Stimulated activated CD8-positive, alpha-beta memory T cell treated with anti-CD3 and anti-CD28 coated beads, Interleukin-15, amount 100 ng/mL, for 4 hours (primary cell): Measurements from ENCODE around the gene RPS13.
A peak's percentile ranks its signal among the peaks of the same experiment; 100 is the strongest.
"Not testable (repeated sequence)": the region's sequence is repeated elsewhere in the genome, so short reads cannot be mapped to it uniquely, and the experiment has no call there.

ENCODE experiments used
- DNase-seq, 2 donors: peaks; one replicate each; pipeline ENCODE4 v3.0.0-alpha.2; 2020; ENCODE audit warnings: low read depth in 2 of 2

The RPS13 gene

GRCh38 chr11:17077520-17078401 is at the start of gene RPS13:
Gene RPS13 (minus strand): TSS chr11:17077667. CDS start chr11:17077641, 26 bp downstream.
- DNase-seq: peak; percentile 89 to 90

GRCh38 chr11:17121981-17122380 is 44.5 kb upstream of the RPS13 start:
- no peak for DNase-seq

- no peak for DNase-seq
These were observed 39.8 kb upstream of the RPS13 start for GRCh38 chr11:17117262-17117661.

GRCh38 chr11:17116117-17116516 is 38.6 kb upstream of the RPS13 start:
- no peak for DNase-seq

GRCh38 chr11:17107745-17108144 is 30.3 kb upstream of the RPS13 start:
- not testable (repeated sequence) for DNase-seq

GRCh38 chr11:17105404-17106040 is 28.1 kb upstream of the RPS13 start:
- DNase-seq: not testable (repeated sequence)

- DNase-seq: no peak
These were observed 25.0 kb upstream of the RPS13 start for GRCh38 chr11:17102462-17102861.

GRCh38 chr11:17098658-17099057 is 21.2 kb upstream of the RPS13 start:
- no peak for DNase-seq

- no peak for DNase-seq
These were observed 20.6 kb upstream of the RPS13 start for GRCh38 chr11:17098038-17098437.

- DNase-seq: not testable (repeated sequence)
These were observed 8.5 kb upstream of the RPS13 start for GRCh38 chr11:17085976-17086375.

- DNase-seq: no peak
These were observed 287 bp downstream of the RPS13 start for GRCh38 chr11:17077240-17077519.

- DNase-seq: no peak
These were observed 789 bp downstream of the RPS13 start for GRCh38 chr11:17076517-17077239.

- no peak for DNase-seq
These were observed 2.0 kb downstream of the RPS13 start for GRCh38 chr11:17075506-17075905.

GRCh38 chr11:17073370-17074027 is 4.0 kb downstream of the RPS13 start:
- DNase-seq: no peak

GRCh38 chr11:17067417-17067816 is 10.1 kb downstream of the RPS13 start:
- no peak for DNase-seq

- no peak for DNase-seq
These were observed 10.8 kb downstream of the RPS13 start for GRCh38 chr11:17066691-17067090.

GRCh38 chr11:17063171-17064002 is 14.1 kb downstream of the RPS13 start:
- DNase-seq: no peak

- not testable (repeated sequence) for DNase-seq
These were observed 26.3 kb downstream of the RPS13 start for GRCh38 chr11:17051146-17051545.

GRCh38 chr11:17048491-17048890 is 29.0 kb downstream of the RPS13 start:
- not testable (repeated sequence) for DNase-seq

GRCh38 chr11:17046690-17047089 is 30.8 kb downstream of the RPS13 start:
- DNase-seq: no peak
